HK-2 (cell line): ENCODE results near the gene ABCB8.
"Not testable (repeated sequence)": the region's sequence is repeated elsewhere in the genome, so short reads cannot be mapped to it uniquely, and the experiment has no call there.

Experiments
- DNase-seq: peaks from one replicate; pipeline ENCODE4 v3.0.0-alpha.2; 2018; ENCODE audit not compliant: unreplicated experiment

The ABCB8 gene

GRCh38 chr7:151034312-151035025 is 6.2 kb downstream of the ABCB8 start:
- DNase-seq: no peak

DNA sequence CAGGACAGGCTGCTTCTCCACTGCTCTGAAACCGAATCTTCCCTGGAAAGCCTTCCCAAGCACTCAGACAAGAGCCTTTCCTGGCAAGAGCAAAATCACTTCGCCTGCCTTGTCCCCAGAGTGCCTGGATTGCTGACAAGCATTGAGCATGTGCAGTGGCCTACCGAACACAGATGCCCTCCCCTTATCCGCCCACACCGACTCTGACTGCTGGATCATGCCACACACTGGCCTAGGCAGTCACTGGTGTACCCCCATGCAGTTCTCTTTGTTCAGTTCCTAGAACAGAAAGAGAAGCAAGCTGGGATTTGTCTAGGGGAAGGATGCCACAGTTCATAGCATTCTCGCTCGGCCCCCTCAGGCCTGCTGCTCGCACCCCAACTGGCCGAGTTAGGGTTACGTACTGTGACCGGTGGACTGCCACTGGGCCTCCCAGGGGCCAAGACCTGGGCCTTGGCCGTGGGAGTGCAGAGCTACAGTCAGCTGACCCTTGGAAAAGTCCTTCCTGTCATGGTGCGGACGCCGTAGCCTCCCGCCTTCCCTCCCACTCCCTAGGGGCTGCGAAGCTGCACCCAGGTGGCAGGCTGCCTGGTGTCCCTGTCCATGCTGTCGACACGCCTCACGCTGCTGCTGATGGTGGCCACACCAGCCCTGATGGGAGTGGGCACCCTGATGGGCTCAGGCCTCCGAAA is 6.9 kb downstream of the ABCB8 start:
- no peak for DNase-seq

- no peak for DNase-seq
Measured at GRCh38 chr7:151035902-151036301, 7.7 kb downstream of the ABCB8 start.

GRCh38 chr7:151038951-151039849 is 10.9 kb downstream of the ABCB8 start:
- DNase-seq: peak; percentile 97

- DNase-seq: no peak
Measured at GRCh38 chr7:151039850-151040548, 11.7 kb downstream of the ABCB8 start.

DNA sequence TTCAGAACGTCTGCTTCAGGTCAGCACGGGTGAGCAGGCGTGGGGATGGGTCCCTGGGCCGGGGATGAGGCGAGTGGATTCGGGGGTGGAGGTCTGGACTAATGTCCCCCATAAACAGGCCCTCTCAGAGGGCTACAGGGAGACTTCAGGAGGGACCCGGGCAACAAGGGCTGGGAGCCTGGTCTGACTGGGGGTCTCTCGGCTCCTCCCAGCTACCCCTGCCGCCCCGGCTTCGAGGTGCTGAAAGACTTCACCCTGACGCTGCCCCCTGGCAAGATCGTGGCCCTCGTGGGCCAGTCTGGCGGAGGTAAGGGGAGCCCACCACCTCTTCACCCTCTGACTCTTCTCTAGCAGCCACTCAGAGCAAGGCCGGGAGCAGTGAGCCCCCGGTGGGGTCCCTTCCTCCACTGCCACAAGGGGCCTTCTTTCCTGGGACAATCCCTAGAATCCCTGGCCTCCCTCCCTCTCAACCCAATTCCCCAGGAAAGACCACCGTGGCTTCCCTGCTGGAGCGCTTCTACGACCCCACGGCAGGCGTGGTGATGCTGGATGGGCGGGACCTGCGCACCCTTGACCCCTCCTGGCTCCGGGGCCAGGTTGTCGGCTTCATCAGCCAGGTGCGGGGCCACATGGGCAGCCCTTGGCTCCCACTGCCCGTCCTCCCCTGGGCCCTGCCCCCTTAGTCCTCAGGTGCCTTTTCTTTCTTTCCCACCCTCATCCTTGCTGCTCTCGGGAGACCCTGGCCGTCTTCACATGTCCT is 12.5 kb downstream of the ABCB8 start:
- no peak for DNase-seq

DNA sequence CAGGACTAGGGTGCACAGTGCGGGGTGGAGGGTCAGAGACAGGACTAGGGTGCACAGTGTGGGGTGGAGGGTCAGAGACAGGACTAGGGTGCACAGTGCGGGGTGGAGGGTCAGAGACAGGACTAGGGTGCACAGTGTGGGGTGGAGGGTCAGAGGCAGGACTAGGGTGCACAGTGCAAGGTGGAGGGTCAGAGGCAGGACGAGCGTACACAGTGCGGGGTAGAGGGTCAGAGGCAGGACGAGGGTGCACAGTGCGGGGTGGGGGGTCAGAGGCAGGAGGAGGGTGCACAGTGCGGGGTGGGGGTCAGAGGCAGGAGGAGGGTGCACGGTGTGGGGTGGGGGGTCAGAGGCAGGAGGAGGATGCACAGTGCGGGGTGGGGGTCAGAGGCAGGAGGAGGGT is 15.2 kb downstream of the ABCB8 start:
- DNase-seq: not testable (repeated sequence)

- no peak for DNase-seq
Measured at GRCh38 chr7:151043959-151044358, 15.7 kb downstream of the ABCB8 start.

DNA sequence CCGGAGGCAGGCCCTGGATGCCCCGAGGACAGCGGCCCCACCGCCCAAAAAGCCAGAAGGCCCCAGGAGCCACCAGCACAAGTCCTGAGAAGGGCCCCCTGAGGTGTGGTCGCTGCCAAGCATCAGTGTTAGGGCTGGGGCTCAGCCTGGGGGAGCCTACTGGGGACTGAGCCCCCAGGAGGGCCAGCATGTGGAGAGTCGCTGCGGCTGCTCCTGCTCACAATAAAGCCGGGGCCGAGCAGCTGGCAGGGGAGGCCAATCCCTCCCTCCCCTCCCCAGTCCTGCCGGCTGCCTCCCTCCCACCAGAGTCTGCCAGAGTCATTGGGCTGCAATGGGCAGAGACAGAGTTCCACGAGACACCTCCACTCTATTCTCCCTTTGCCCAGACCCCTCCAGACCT is 17.0 kb downstream of the ABCB8 start:
- DNase-seq: no peak

- DNase-seq: no peak
Measured at GRCh38 chr7:151045967-151046366, 17.7 kb downstream of the ABCB8 start.

- no peak for DNase-seq
Measured at GRCh38 chr7:151046603-151047573, 18.6 kb downstream of the ABCB8 start.

GRCh38 chr7:151047976-151048815 is 19.9 kb downstream of the ABCB8 start, which contains the start of gene ASIC3:
TSS of gene ASIC3 (plus strand) at chr7:151048531. CDS start at chr7:151048886, 355 bp downstream.
- no peak for DNase-seq

DNA sequence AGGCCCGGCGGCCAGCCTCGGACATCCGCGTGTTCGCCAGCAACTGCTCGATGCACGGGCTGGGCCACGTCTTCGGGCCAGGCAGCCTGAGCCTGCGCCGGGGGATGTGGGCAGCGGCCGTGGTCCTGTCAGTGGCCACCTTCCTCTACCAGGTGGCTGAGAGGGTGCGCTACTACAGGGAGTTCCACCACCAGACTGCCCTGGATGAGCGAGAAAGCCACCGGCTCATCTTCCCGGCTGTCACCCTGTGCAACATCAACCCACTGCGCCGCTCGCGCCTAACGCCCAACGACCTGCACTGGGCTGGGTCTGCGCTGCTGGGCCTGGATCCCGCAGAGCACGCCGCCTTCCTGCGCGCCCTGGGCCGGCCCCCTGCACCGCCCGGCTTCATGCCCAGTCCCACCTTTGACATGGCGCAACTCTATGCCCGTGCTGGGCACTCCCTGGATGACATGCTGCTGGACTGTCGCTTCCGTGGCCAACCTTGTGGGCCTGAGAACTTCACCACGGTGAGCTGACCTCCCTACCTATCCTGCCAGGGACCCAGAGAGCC is 20.7 kb downstream of the ABCB8 start:
- DNase-seq: no peak

GRCh38 chr7:151051108-151051507 is 22.9 kb downstream of the ABCB8 start:
- DNase-seq: no peak

- DNase-seq: no peak
Measured at GRCh38 chr7:151053096-151053495, 24.8 kb downstream of the ABCB8 start.

DNA sequence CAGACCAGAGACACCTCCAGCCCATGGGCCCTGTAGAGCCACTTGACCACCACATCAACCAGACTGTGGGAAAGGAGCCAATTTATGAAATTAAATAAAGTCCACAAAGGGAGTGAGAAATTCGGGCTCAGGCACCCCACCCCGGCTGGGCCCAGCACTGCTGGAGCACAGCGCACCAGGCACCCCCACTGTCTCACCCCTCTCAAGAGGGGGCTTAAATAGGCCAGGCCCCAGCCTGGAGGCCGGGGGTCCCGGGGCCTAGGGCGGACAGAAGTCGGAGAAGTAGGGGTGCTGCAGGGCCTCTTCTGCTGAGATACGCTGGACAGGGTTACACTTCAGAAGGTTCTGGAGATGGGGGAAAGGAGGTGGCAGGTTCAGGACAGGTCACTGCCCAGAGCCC is 25.5 kb downstream of the ABCB8 start:
- no peak for DNase-seq

GRCh38 chr7:151056283-151056665 is 28.0 kb downstream of the ABCB8 start:
- DNase-seq: no peak

GRCh38 chr7:151056666-151057505 is 28.6 kb downstream of the ABCB8 start:
- DNase-seq: no peak
